Measurements from ENCODE around the gene LARGE1. TPM values are rescaled to one million over a fixed set of nuclear protein-coding genes. Genes with fewer than 3 reads are reported as not detected.
A peak's percentile ranks its signal among the peaks of the same experiment; 100 is the strongest.

LARGE1 gene
- total and polyA plus RNA-seq, 2 of the 13 experiments (the other 11 are each of a cell fraction or from before 2014, with no cell fraction given) = 8.4 to 11.0 TPM

- ChIA-PET CTCF (ENCODE audit: low intra/inter-chr PET ratio, low total read pairs) (no interaction called here), POLR2A (no interaction called here)
- Histone ChIP-seq H2AFZ (ENCODE audit: low read length) (no peak overlapping the region), H3K4me2 (ENCODE audit: low read depth, low read length) (no peak overlapping the region), H3K79me2 (ENCODE audit: insufficient read depth, low read length) (no peaks in the 10 kb centered on the region), H3K4me1 (ENCODE audit: insufficient read depth, low read length) (no peaks in the 10 kb centered on the region), H3K9ac (ENCODE audit: insufficient read depth, low read depth, low read length) (no peak overlapping the region), H3K4me3 (replicated peaks in 1 of 3; ENCODE audit: insufficient read depth in 1 of 3, low read depth in 2 of 3, low read length in 3 of 3) (no peak overlapping the region), H3K27me3 (ENCODE audit: control insufficient read depth in 1 of 2, insufficient read depth in 2 of 2, low read length in 2 of 2) (no peaks in the 10 kb centered on the region), H4K20me1 (ENCODE audit: insufficient read depth, low read length) (no peaks in the 10 kb centered on the region), H3K36me3 (replicated peaks in 1 of 2; ENCODE audit: control insufficient read depth in 1 of 2, insufficient read depth in 2 of 2, low read length in 2 of 2) (no peaks in the 10 kb centered on the region), H3K9me3 (ENCODE audit: low read length) (no peaks in the 10 kb centered on the region), H3K27ac (ENCODE audit: extremely low read length, insufficient read depth, low read length) (no peak overlapping the region)
- no TSS peak for BruUV-seq (replicated peaks)
- TF ChIP-seq ZNF274 (CRISPR knock-in tag; IDR thresholded peaks at IDR 0.05) = no peak
- intact Hi-C loops (cut with micrococcal nuclease; ENCODE audit: unreplicated experiment) = loop anchor here (1.0 kb wide), 1 partner anchor 22 kb away; no protein-coding TSS in a partner anchor
- in situ Hi-C loops (cut with HindIII; ENCODE audit: extremely low pct_ligation_motif_present, low pct_unique_long_range_greater_than_20kb) = no loop called here
- FAIRE-seq (no peak), ATAC-seq (no peak), DNase-seq (ENCODE audit: low spot score) (no peak)
- 96% methylated on average over 7 of the region's 7 CpGs for WGBS (ENCODE audit: low lambda C conversion rate)
Observed at GRCh38 chr22:33766091-33766490, 154.2 kb downstream of the LARGE1 start.

- in situ Hi-C loops (cut with HindIII; ENCODE audit: extremely low pct_ligation_motif_present, low pct_unique_long_range_greater_than_20kb) = no loop called here
- Histone ChIP-seq H3K27ac (ENCODE audit: extremely low read length, insufficient read depth, low read length) (no peak overlapping the region), H3K4me2 (ENCODE audit: low read depth, low read length) (no peak overlapping the region), H2AFZ (ENCODE audit: low read length) (no peak overlapping the region), H3K27me3 (ENCODE audit: control insufficient read depth in 1 of 2, insufficient read depth in 2 of 2, low read length in 2 of 2) (no peaks in the 10 kb centered on the region), H3K9ac (ENCODE audit: insufficient read depth, low read depth, low read length) (no peak overlapping the region), H3K4me3 (replicated peaks in 1 of 3; ENCODE audit: insufficient read depth in 1 of 3, low read depth in 2 of 3, low read length in 3 of 3) (no peak overlapping the region), H3K36me3 (replicated peaks in 1 of 2; ENCODE audit: control insufficient read depth in 1 of 2, insufficient read depth in 2 of 2, low read length in 2 of 2) (no peaks in the 10 kb centered on the region), H3K79me2 (ENCODE audit: insufficient read depth, low read length) (no peaks in the 10 kb centered on the region), H3K4me1 (ENCODE audit: insufficient read depth, low read length) (peaks cover 19% of the 10 kb centered on the region), H3K9me3 (ENCODE audit: low read length) (no peaks in the 10 kb centered on the region), H4K20me1 (ENCODE audit: insufficient read depth, low read length) (no peaks in the 10 kb centered on the region)
- FAIRE-seq (no peak), DNase-seq (ENCODE audit: low spot score) (no peak), ATAC-seq (no peak)
- ChIA-PET CTCF (ENCODE audit: low intra/inter-chr PET ratio, low total read pairs) (no interaction called here), POLR2A (no interaction called here)
- no TSS peak for BruUV-seq (replicated peaks)
- intact Hi-C loops (cut with micrococcal nuclease; ENCODE audit: unreplicated experiment) = no loop called here
- TF ChIP-seq YEATS4 (CRISPR knock-in tag; IDR thresholded peaks at IDR 0.05; ENCODE audit: borderline replicate concordance) (no peak), ZNF329 (CRISPR knock-in tag; IDR thresholded peaks at IDR 0.05; ENCODE audit: low read depth) (peak; percentile 97)
Observed at GRCh38 chr22:33758961-33759360, 161.3 kb downstream of the LARGE1 start.
